ENCODE measurements around the gene TIMP2. TPM values are rescaled to one million over a fixed set of nuclear protein-coding genes. Genes with fewer than 3 reads are reported as not detected.
"Not testable (repeated sequence)": the region's sequence is repeated elsewhere in the genome, so short reads cannot be mapped to it uniquely, and the experiment has no call there.

Gene TIMP2
- total and polyA plus RNA-seq, 2 experiments from 2014 or later = 20.9 to 63.3 TPM

DNA sequence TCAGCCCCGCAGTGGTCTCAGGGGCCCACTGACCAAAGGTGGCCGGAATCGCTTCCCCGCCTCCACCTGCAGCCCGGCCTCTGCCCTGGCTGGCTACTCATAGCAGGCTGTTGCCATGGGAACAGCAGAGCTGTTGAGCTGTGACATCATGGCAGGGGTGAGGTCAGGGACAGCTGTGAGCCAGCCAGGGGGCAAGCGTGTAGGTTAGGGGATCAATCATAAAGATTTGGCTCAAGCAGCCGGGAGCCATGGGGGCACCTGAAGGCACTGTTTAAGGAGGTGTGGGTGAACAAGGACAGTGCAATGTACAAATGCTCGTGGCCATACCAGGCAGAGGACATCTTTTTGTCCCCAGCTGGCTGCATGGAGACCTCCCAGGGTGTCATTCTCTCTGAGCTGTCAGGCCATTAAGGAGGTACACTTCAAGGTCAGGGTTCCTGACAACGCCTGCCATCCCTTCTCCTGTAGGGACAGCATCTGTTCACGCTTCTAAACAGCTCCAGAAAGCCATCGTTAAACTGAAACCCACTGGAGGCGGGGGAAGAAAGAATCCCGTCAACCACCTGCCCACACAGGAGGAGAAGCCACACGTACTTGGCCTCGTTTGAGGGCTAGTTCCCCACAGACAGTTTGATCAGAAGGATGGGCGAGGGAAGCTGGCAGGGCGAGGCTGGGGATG, 21.9 kb downstream of the TIMP2 start, which contains the start of gene CEP295NL:
Gene CEP295NL, minus strand, starts transcription at position 101 of the 679 bp plus-strand sequence. CDS start 1,373 bp downstream, outside the sequence.
- Histone ChIP-seq H3K4me1 (ENCODE audit: insufficient read depth) (peaks cover 19% of the 10 kb centered on the region), H3K9me2 (replicated peaks; ENCODE audit: insufficient read depth) (no peaks in the 10 kb centered on the region), H4K20me1 (ENCODE audit: insufficient read depth, poor library complexity, severe bottlenecking) (peaks cover 67% of the 10 kb centered on the region), H3K27me3 (no peaks in the 10 kb centered on the region), H3K4me3 (no peak within 1 kb of the TSS), H3K36me3 (replicated peaks; ENCODE audit: insufficient read depth, low read depth) (no peaks in the 10 kb centered on the region), H2AFZ (no peak within 1 kb of the TSS), H3K4me2 (no peak within 1 kb of the TSS), H3K27ac (no peak within 1 kb of the TSS), H3K9me3 (ENCODE audit: low read depth) (no peaks in the 10 kb centered on the region), H3K79me2 (peaks cover 83% of the 10 kb centered on the region)
- DNase-seq (ENCODE audit: low spot score) = peak; percentile 78
- TF ChIP-seq EZH2phosphoT487 (IDR thresholded peaks at IDR 0.05; ENCODE audit: low read depth, severe bottlenecking, unreplicated experiment) (no peak), CTCF (IDR thresholded peaks at IDR 0.05; ENCODE audit: poor library complexity) (no peak), EZH2 (IDR thresholded peaks at IDR 0.05; ENCODE audit: borderline replicate concordance) (no peak)
- WGBS (ENCODE audit: low lambda C conversion rate, missing lambda C conversion rate) = 70% methylated on average over 17 of the region's 17 CpGs

- H3K9me2 ChIP-seq (replicated peaks; ENCODE audit: insufficient read depth); H3K27ac ChIP-seq; H3K4me3 ChIP-seq; H3K27me3 ChIP-seq; H3K9me3 ChIP-seq (ENCODE audit: low read depth); H3K4me2 ChIP-seq; H2AFZ ChIP-seq; DNase-seq (ENCODE audit: low spot score); H3K36me3 ChIP-seq (replicated peaks; ENCODE audit: insufficient read depth, low read depth): not testable (repeated sequence)
- 93% methylated on average over 8 of the region's 8 CpGs for WGBS (ENCODE audit: low lambda C conversion rate, missing lambda C conversion rate)
- Histone ChIP-seq H4K20me1 (ENCODE audit: insufficient read depth, poor library complexity, severe bottlenecking) (peaks cover 67% of the 10 kb centered on the region), H3K79me2 (peaks cover 85% of the 10 kb centered on the region), H3K4me1 (ENCODE audit: insufficient read depth) (peaks cover 19% of the 10 kb centered on the region)
Measured at GRCh38 chr17:78902231-78902630, 23.0 kb downstream of the TIMP2 start.

- H3K27ac ChIP-seq = no peak overlapping the region
- H4K20me1 ChIP-seq (ENCODE audit: insufficient read depth, poor library complexity, severe bottlenecking) = peaks cover 67% of the 10 kb centered on the region
- no peaks in the 10 kb centered on the region for H3K27me3 ChIP-seq
- H3K4me2 ChIP-seq = no peak overlapping the region
- peaks cover 19% of the 10 kb centered on the region for H3K4me1 ChIP-seq (ENCODE audit: insufficient read depth)
- no peak for TF ChIP-seq EZH2 (IDR thresholded peaks at IDR 0.05; ENCODE audit: borderline replicate concordance)
- TF ChIP-seq CTCF (IDR thresholded peaks at IDR 0.05; ENCODE audit: poor library complexity) = no peak
- TF ChIP-seq EZH2phosphoT487 (IDR thresholded peaks at IDR 0.05; ENCODE audit: low read depth, severe bottlenecking, unreplicated experiment) = no peak
- peaks cover 85% of the 10 kb centered on the region for H3K79me2 ChIP-seq
- no peaks in the 10 kb centered on the region for H3K9me2 ChIP-seq (replicated peaks; ENCODE audit: insufficient read depth)
- 98% methylated on average over 10 of the region's 10 CpGs for WGBS (ENCODE audit: low lambda C conversion rate, missing lambda C conversion rate)
- H2AFZ ChIP-seq = no peak overlapping the region
- H3K9me3 ChIP-seq (ENCODE audit: low read depth) = no peaks in the 10 kb centered on the region
- no peak for DNase-seq (ENCODE audit: low spot score)
- no peak overlapping the region for H3K4me3 ChIP-seq
- H3K36me3 ChIP-seq (replicated peaks; ENCODE audit: insufficient read depth, low read depth) = no peaks in the 10 kb centered on the region
Measured at GRCh38 chr17:78901806-78902205, 23.4 kb downstream of the TIMP2 start.

GRCh38 chr17:78900816-78901215, 24.4 kb downstream of the TIMP2 start:
- Histone ChIP-seq H3K4me2 (no peak overlapping the region), H4K20me1 (ENCODE audit: insufficient read depth, poor library complexity, severe bottlenecking) (peaks cover 68% of the 10 kb centered on the region), H2AFZ (no peak overlapping the region), H3K27me3 (no peaks in the 10 kb centered on the region), H3K27ac (no peak overlapping the region), H3K9me3 (ENCODE audit: low read depth) (no peaks in the 10 kb centered on the region), H3K9me2 (replicated peaks; ENCODE audit: insufficient read depth) (no peaks in the 10 kb centered on the region), H3K79me2 (peaks cover 84% of the 10 kb centered on the region), H3K36me3 (replicated peaks; ENCODE audit: insufficient read depth, low read depth) (no peaks in the 10 kb centered on the region), H3K4me3 (no peak overlapping the region), H3K4me1 (ENCODE audit: insufficient read depth) (peaks cover 19% of the 10 kb centered on the region)
- no peak for DNase-seq (ENCODE audit: low spot score)
- no peak for TF ChIP-seq EZH2 (IDR thresholded peaks at IDR 0.05; ENCODE audit: borderline replicate concordance)
- TF ChIP-seq EZH2phosphoT487 (IDR thresholded peaks at IDR 0.05; ENCODE audit: low read depth, severe bottlenecking, unreplicated experiment) = no peak
- TF ChIP-seq CTCF (IDR thresholded peaks at IDR 0.05; ENCODE audit: poor library complexity) = no peak
- 91% methylated on average over 29 of the region's 29 CpGs for WGBS (ENCODE audit: low lambda C conversion rate, missing lambda C conversion rate)
